ENCODE results near the gene MTREX. TPM values are rescaled to one million over a fixed set of nuclear protein-coding genes. Genes with fewer than 3 reads are reported as not detected.

The MTREX gene
- total RNA-seq, 2 experiments from 2014 or later = 50.9 to 54.5 TPM

GRCh38 chr5:55338810-55339243, 31.0 kb downstream of the MTREX start:
- ChIA-PET POLR2A (interaction anchor here (0.6 kb wide), 1 partner anchor 156 kb away, joined by 4 read pairs; no protein-coding TSS in a partner anchor), CTCF (interaction anchor here (1.2 kb wide), 1 partner anchor 347 kb away, joined by 3 read pairs; no protein-coding TSS in a partner anchor)
- Mint-ChIP-seq H3K27ac (no peak overlapping the region), H3K4me1 (ENCODE audit: low read depth) (peaks cover 28% of the 10 kb centered on the region), H3K36me3 (ENCODE audit: low read depth) (peaks cover 67% of the 10 kb centered on the region), H3K9me3 (no peaks in the 10 kb centered on the region), H3K27me3 (no peaks in the 10 kb centered on the region), H3K4me3 (no peak overlapping the region)
- intact Hi-C loops (cut with DNase I, micrococcal nuclease) = no loop called here
- TF ChIP-seq CTCF (IDR thresholded peaks at IDR 0.05) = no peak
- DNase-seq (peak in 1 of 14 experiments; percentile 7), ATAC-seq (ENCODE audit: poor library complexity) (no peak)
- H3K36me3 ChIP-seq (ENCODE audit: insufficient read depth, low read length) = peaks cover 31% of the 10 kb centered on the region
- no peak overlapping the region for H3K27ac ChIP-seq (ENCODE audit: low read depth in 1 of 2, low read length in 2 of 2)
- no peaks in the 10 kb centered on the region for H3K4me1 ChIP-seq (ENCODE audit: insufficient read depth, low read length)
- no peaks in the 10 kb centered on the region for H3K27me3 ChIP-seq (ENCODE audit: control insufficient read depth in 1 of 2, insufficient read depth in 2 of 2, low read length in 2 of 2)
- no peaks in the 10 kb centered on the region for H3K9me3 ChIP-seq (ENCODE audit: control insufficient read depth in 1 of 2, insufficient read depth in 1 of 2, low read length in 2 of 2)
- H3K4me3 ChIP-seq (ENCODE audit: low read length) = no peak overlapping the region

- POLR2A ChIA-PET = interaction anchor here (1.1 to 1.8 kb wide), 2 partner anchors 16 to 36 kb away, joined by 5 read pairs; partner anchors contain the start of genes DHX29 and MTREX
- H3K36me3 ChIP-seq (ENCODE audit: insufficient read depth, low read length) = peaks cover 59% of the 10 kb centered on the region
- intact Hi-C loops (cut with DNase I, micrococcal nuclease) = loop anchor here in 1 of 2 experiments (5.0 kb wide), 1 partner anchor 171 kb away; the partner anchor contains the start of gene CDC20B
Measured at GRCh38 chr5:55343107-55343506, 35.3 kb downstream of the MTREX start.

GRCh38 chr5:55343609-55344008, 35.8 kb downstream of the MTREX start:
- ChIA-PET CTCF (no interaction called here), POLR2A (interaction anchor here (1.1 to 1.8 kb wide), 2 partner anchors 16 to 36 kb away, joined by 5 read pairs; partner anchors contain the start of genes DHX29 and MTREX)
- intact Hi-C loops (cut with DNase I, micrococcal nuclease) = loop anchor here (1.0 to 5.0 kb wide), 3 partner anchors 171 to 349 kb away; partner anchors contain the start of gene CDC20B (in 1 of the 2)
- H3K27me3 ChIP-seq (ENCODE audit: control insufficient read depth in 1 of 2, insufficient read depth in 2 of 2, low read length in 2 of 2) = no peaks in the 10 kb centered on the region
- H3K4me1 Mint-ChIP-seq (ENCODE audit: low read depth) = peaks cover 21% of the 10 kb centered on the region
- no peaks in the 10 kb centered on the region for H3K9me3 Mint-ChIP-seq
- H3K4me3 ChIP-seq (ENCODE audit: low read length) = no peak overlapping the region
- H3K4me1 ChIP-seq (ENCODE audit: insufficient read depth, low read length) = no peaks in the 10 kb centered on the region
- peaks cover 82% of the 10 kb centered on the region for H3K36me3 Mint-ChIP-seq (ENCODE audit: low read depth)
- no peak overlapping the region for H3K4me3 Mint-ChIP-seq
- peaks cover 64% of the 10 kb centered on the region for H3K36me3 ChIP-seq (ENCODE audit: insufficient read depth, low read length)
- no peak overlapping the region for H3K27ac ChIP-seq (ENCODE audit: low read depth in 1 of 2, low read length in 2 of 2)
- TF ChIP-seq CTCF (IDR thresholded peaks at IDR 0.05) = no peak
- H3K27me3 Mint-ChIP-seq = no peaks in the 10 kb centered on the region
- DNase-seq = no peak
- no peaks in the 10 kb centered on the region for H3K9me3 ChIP-seq (ENCODE audit: control insufficient read depth in 1 of 2, insufficient read depth in 1 of 2, low read length in 2 of 2)
- no peak for ATAC-seq (ENCODE audit: poor library complexity)
- H3K27ac Mint-ChIP-seq = no peak overlapping the region

More at GRCh38 chr5:55343107-55343506, 35.3 kb downstream of the MTREX start:
- H3K4me1 ChIP-seq (ENCODE audit: insufficient read depth, low read length) = no peaks in the 10 kb centered on the region
- no peak for DNase-seq
- no peak overlapping the region for H3K4me3 ChIP-seq (ENCODE audit: low read length)
- no peak for ATAC-seq (ENCODE audit: poor library complexity)
- Mint-ChIP-seq H3K4me1 (ENCODE audit: low read depth) (peaks cover 26% of the 10 kb centered on the region), H3K36me3 (ENCODE audit: low read depth) (peaks cover 81% of the 10 kb centered on the region), H3K9me3 (no peaks in the 10 kb centered on the region), H3K27me3 (no peaks in the 10 kb centered on the region), H3K4me3 (no peak overlapping the region), H3K27ac (no peak overlapping the region)
- no peak overlapping the region for H3K27ac ChIP-seq (ENCODE audit: low read depth in 1 of 2, low read length in 2 of 2)
- no peak for TF ChIP-seq CTCF (IDR thresholded peaks at IDR 0.05)
- H3K27me3 ChIP-seq (ENCODE audit: control insufficient read depth in 1 of 2, insufficient read depth in 2 of 2, low read length in 2 of 2) = no peaks in the 10 kb centered on the region
- H3K9me3 ChIP-seq (ENCODE audit: control insufficient read depth in 1 of 2, insufficient read depth in 1 of 2, low read length in 2 of 2) = no peaks in the 10 kb centered on the region
- CTCF ChIA-PET = interaction anchor here (0.6 to 0.8 kb wide), 2 partner anchors 14 to 593 kb away, joined by 3 read pairs; no protein-coding TSS in a partner anchor
